ENCODE results near the gene FEM1B.

DNA sequence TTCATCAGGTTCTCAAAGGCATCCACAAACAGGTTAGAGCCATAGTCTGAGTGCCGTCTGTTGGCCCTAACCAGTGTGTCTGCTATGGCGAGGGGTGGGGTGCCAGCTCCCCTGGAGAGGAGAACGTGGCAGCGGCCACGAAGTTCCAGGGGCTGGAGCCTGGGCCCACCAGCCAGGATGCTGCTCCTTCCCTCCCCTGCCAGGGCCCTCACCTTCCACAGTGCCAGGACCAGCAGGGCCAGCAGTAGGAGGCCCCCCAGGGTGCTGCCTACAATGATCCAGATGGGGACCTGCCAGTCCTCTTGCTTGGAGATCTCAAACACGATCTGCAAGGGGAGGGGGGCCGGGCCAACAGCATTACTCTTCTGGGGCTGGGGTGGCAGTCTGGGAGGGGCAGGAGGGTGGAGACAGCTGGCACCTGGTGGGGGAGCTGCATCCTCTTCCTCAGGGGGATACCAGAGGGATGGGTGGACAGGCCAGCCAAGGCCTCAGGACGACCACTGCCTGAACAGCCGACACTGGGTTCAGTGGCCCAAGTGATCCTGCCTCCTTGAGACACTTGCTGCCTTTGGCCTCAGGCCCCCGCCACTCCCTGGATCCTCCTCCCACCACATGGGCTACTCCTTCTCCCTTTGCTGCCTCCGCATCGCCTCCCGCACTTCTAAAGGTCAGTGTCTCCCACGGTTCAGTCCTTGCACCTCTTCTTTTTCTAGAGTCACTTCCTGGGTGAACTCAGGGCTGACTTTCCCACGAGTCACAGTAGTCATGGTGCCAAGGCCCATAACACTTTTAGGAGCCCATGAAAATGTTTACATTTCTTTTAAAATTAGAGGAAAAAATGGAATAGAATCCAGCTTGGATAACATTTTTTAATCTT lies 26.3 kb downstream of the FEM1B start:
- TF ChIP-seq CTCF (IDR thresholded peaks at IDR 0.05; ENCODE audit: low read length), result no peak
- no peak for TF ChIP-seq EZH2phosphoT487 (IDR thresholded peaks at IDR 0.05; ENCODE audit: low read length)
- no peak for TF ChIP-seq EZH2 (optimal IDR thresholded peaks at IDR 0.05; ENCODE audit: low read depth, low read length)

Measured in MM.1S (cell line).